Stimulated activated CD8-positive, alpha-beta memory T cell treated with anti-CD3 and anti-CD28 coated beads, Interleukin-7, amount 100 ng/mL, for 48 hours (primary cell): Measurements from ENCODE around the gene PLD4.
"Not testable (repeated sequence)": the region's sequence is repeated elsewhere in the genome, so short reads cannot be mapped to it uniquely, and the experiment has no call there.

ENCODE experiments used
- DNase-seq, 2 donors: peaks; one replicate each; pipeline ENCODE4 v3.0.0-alpha.2; 2020; ENCODE audit warnings: low read depth in 1 of 2; ENCODE audit errors: extremely low read depth in 1 of 2

Gene PLD4

GRCh38 chr14:104939666-104940410 is 15.2 kb downstream of the PLD4 start:
- DNase-seq, result no peak

GRCh38 chr14:104940526-104941150 is 16.0 kb downstream of the PLD4 start:
- DNase-seq, result no peak

- no peak for DNase-seq
These were observed 17.1 kb downstream of the PLD4 start for GRCh38 chr14:104941508-104942365.

GRCh38 chr14:104942586-104942985 is 17.9 kb downstream of the PLD4 start:
- DNase-seq, result no peak

- not testable (repeated sequence) for DNase-seq
These were observed 18.7 kb downstream of the PLD4 start for GRCh38 chr14:104943216-104944015.

GRCh38 chr14:104944016-104944308 is 19.3 kb downstream of the PLD4 start:
- DNase-seq, result not testable (repeated sequence)

DNA sequence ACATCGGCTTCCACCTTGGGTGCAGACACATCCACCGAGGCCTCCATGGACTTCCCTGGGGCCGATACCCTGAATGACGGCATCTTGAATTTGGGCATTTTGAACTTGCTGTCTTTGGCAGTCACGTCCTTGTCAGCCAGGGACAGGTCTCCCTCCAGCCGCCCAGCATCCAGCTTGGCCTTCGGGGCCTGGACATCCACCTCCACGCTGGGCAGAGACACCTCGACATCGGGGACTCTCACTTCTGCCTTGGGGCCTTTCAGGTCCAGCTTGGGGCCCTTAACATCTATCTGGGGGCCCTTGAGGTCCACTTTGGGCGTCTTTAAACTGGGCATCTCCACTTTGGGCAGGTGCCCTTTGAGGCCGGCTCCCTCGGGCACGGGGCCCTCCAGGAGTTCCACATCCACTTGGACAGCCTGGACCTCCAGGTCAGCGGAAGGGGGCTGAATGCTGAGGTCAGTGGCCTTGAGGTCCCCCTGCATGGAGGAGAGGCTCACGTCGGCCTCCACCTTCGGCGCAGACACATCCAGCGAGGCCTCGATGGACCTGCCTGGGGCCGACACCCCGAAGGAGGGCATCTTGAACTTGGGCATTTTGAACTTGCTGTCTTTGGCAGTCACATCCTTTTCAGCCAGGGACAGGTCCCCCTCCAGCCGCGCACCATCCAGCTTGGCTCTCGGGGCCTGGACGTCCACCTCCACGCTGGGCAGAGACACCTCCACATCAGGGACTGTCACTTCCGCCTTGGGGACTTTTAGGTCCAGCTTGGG is 19.9 kb downstream of the PLD4 start:
- not testable (repeated sequence) for DNase-seq

GRCh38 chr14:104945266-104945665 is 20.6 kb downstream of the PLD4 start:
- not testable (repeated sequence) for DNase-seq

GRCh38 chr14:104945986-104946965 is 21.6 kb downstream of the PLD4 start:
- DNase-seq, result not testable (repeated sequence)

DNA sequence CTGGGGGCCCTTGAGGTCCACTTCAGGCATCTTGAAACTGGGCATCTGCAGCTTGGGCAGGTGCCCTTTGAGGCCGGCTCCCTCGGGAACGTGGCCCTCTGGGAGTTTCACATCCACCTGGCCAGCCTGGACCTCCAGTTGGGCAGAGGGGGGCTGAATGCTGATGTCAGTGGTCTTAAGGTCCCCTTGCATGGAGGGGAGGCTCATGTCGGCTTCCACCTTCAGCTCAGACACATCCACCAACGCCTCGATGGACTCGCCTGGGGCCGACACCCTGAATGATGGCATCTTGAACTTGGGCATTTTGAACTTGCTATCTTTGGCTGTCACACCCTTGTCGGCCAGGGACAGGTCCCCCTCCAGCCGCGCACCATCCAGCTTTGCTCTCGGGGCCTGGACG is 22.5 kb downstream of the PLD4 start:
- DNase-seq, result not testable (repeated sequence)

- not testable (repeated sequence) for DNase-seq
These were observed 23.4 kb downstream of the PLD4 start for GRCh38 chr14:104947881-104948735.

DNA sequence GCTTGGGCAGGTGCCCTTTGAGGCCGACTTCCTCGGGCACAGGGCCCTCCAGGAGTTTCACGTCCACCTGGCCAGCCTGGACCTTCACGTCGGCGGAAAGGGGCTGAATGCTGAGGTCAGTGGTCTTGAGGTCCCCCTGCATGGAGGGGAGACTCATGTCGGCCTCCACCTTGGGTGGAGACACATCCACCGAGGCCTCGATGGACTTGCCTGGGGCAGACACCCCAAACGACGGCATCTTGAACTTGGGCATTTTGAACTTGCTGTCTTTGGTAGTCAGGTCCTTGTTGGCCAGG is 24.0 kb downstream of the PLD4 start:
- DNase-seq, result no peak

DNA sequence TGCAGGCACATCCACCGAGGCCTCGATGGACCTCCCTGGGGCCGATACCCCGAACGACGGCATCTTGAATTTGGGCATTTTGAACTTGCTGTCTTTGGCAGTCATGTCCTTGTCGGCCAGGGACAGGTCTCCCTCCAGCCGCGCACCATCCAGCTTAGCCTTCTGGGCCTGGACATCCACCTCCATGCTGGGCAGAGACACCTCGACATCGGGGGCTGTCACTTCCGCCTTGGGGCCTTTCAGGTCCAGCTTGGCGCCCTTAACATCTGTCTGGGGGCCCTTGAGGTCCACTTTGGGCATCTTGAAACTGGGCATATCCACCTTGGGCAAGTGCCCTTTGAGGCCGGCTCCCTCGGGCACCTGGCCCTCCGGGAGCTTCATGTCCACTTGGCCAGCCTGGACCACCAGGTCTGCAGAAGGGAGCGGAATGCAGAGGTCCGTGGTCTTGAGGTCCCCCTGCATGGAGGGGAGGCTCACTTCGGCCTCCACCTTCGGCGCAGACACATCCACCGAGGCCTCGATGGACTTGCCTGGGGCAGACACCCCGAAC is 24.8 kb downstream of the PLD4 start:
- DNase-seq, result not testable (repeated sequence)

DNA sequence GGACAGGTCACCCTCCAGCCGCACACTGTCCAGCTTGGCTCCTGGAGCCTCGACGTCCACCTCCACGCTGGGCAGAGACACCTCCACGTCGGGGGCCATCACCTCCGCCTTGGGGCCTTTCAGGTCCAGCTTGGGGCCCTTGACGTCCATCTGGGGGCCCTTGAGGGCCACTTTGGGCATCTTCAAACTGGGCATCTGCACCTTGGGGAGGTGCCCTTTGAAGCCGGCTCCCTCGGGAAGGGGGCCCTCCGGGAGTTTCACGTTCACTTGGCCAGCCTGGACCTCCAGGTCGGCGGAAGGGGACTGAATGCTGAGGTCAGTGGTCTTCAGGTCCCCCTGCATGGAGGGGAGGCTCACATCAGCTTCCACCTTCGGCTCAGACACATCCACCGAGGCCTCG is 25.3 kb downstream of the PLD4 start:
- DNase-seq, result no peak

GRCh38 chr14:104950701-104951100 is 26.0 kb downstream of the PLD4 start:
- not testable (repeated sequence) for DNase-seq

GRCh38 chr14:104951863-104952657 is 27.4 kb downstream of the PLD4 start:
- not testable (repeated sequence) for DNase-seq

DNA sequence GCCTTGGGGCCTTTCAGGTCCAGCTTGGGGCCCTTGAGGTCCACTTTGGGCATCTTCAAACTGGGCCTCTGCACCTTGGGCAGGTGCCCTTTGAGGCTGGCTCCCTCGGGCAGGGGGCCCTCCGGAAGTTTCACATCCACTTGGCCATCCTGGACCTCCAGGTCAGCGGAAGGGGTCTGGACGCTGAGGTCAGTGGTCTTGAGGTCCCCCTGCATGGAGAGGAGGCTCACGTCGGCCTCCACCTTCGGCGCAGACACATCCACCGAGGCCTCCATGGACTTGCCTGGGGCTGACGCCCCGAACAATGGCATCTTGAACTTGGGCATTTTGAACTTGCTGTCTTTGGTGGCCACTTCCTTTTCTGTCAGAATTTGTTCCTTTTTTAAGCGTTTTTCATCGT is 28.4 kb downstream of the PLD4 start:
- no peak for DNase-seq
